Activated CD8-positive, alpha-beta memory T cell treated with anti-CD3 and anti-CD28 coated beads for 48 hours (primary cell): ENCODE measurements around the gene DNAAF5.
"Not testable (repeated sequence)": the region's sequence is repeated elsewhere in the genome, so short reads cannot be mapped to it uniquely, and the experiment has no call there.

Source experiments
- DNase-seq, 3 experiments: peaks; one replicate each; pipeline ENCODE4 v3.0.0-alpha.2; 2020; ENCODE audit warnings: low read depth in 2 of 3, low spot score in 2 of 3

DNAAF5 gene

DNA sequence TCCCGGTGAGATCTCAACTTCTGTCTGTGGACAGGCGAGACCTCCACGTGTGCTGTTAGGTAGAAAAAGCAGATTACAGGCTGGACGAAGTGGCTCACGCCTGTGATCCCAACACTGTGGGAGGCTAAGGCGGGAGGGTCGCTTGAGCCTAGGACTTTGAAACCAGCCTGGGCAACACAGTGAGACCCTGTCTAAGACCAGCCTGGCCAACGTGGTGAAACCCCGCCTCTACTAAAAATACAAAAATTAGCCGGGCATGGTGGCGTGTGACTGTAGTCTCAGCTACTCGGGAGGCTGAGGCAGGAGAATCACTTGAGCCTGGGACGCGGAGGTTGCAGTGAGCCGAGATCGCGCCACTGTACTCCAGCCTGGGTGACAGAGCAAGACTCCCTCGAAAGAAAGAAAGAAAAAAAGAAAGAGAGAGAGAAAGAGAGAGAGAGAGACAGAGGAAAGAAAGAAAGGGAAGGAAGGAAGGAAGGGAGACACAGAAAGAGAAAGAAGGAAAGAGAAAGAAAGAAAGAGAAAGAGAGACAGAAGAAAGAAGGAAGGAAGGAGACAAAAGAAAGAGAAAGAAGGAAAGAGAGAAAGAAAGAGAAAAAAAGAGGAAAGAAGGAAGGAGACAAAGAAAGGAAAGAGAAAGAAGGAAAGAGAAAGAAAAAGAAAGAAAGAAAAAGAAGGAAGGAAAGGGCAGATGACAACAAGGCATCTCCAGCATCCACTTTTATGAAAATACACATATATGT lies 76.2 kb downstream of the DNAAF5 start:
- DNase-seq: no peak

DNA sequence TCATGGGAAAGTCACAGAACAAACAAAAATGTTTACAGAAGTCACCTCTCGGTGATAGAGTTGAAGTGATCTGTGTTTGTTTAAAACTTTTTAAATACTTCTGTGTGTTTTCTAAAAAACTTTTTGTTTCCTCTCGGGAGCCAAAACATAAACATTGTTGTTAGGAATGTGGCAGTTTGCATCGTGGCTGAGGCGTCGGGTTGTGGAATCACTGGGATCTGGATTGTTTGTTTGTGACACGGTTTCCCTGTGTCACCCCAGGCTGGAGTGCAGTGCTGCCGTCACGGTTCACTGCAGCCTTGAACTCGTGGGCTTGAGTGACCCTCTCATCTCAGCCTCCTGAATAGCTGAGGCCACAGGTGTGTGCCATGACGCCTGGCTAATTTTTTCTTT lies 76.7 kb downstream of the DNAAF5 start:
- DNase-seq: no peak

- not testable (repeated sequence) for DNase-seq
These were observed 77.3 kb downstream of the DNAAF5 start for GRCh38 chr7:803796-804195.

DNA sequence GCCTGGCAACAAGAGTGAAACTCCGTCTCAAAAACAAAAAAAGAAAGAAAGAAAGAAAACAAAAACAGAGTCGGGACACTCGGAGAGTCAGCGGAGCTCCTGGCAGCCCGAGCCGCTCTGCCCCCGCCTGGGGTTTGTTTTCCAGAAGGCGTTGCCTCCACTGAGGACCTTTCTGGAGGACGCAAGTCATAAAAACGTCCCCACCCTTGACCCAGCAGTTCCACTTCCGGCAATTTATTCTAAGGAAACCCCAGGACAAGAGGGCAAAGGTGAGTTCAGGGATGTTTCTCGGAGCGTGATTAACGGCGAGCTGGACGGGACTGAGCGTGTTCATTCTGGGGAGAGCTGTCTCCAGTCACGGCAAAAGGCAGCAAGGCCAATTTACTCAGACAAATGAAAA lies 78.8 kb downstream of the DNAAF5 start:
- no peak for DNase-seq

GRCh38 chr7:815284-816216 lies 89.1 kb downstream of the DNAAF5 start:
- no peak for DNase-seq

DNA sequence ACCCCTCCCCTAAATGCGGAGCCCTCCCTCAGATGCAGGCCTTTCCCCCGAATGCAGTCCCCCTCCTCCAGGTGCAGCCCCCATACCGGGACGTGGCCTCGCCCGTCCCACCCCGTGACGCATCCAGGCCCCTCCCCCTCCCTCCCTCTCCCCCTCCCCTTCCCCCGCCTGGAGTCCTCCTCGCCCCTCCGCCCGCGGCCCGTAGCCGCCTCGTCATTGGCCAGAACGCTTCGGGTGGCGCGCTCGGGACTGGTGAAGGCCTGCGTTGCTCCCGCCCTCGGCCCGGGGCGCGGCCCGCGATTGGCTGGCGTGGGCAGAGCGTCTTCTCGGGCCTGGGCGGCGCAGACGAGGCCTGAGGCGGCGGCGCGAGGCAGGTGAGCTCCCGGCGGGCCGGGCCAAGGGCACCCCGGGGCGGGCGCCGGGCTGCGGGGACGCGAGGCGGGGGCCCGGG lies 89.8 kb downstream of the DNAAF5 start:
- DNase-seq: peak; percentile 71 to 95 (median 93)

- DNase-seq: peak in 2 of 3 experiments; percentile 16 to 20
These were observed 90.5 kb downstream of the DNAAF5 start for GRCh38 chr7:816751-817671.

DNA sequence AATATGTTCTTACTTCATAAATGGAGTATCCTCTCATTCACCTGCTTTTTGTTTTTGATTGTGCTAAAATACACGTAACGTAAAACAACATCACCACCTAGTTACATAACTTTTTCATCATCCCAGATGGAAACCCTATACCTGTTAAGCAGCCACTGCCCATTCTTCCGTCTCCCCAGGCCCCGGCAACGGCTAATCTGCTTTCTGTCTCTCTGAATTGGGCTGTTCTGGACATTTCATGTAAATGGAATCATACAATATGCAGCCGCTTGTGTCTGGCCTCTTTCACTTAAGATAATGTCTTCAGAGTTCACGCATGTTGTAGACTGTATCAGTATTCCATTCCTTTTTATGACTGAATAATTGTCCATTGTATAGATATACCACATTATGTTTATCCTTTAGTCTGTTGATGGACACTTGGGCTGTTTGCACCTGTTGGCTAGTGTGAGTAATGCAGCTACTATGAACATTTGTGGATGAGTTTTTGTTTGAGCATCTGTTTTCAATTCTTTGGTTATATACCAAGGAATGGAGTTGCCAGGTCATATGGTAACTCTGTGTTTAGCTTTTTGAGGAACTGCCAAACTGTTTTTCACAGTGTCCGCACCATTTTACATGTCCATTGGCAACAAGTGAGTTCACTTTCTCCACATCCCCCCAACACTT lies 91.7 kb downstream of the DNAAF5 start:
- DNase-seq: no peak

- DNase-seq: no peak
These were observed 93.8 kb downstream of the DNAAF5 start for GRCh38 chr7:820341-820740.

GRCh38 chr7:821688-822087 lies 95.2 kb downstream of the DNAAF5 start:
- DNase-seq: no peak

DNA sequence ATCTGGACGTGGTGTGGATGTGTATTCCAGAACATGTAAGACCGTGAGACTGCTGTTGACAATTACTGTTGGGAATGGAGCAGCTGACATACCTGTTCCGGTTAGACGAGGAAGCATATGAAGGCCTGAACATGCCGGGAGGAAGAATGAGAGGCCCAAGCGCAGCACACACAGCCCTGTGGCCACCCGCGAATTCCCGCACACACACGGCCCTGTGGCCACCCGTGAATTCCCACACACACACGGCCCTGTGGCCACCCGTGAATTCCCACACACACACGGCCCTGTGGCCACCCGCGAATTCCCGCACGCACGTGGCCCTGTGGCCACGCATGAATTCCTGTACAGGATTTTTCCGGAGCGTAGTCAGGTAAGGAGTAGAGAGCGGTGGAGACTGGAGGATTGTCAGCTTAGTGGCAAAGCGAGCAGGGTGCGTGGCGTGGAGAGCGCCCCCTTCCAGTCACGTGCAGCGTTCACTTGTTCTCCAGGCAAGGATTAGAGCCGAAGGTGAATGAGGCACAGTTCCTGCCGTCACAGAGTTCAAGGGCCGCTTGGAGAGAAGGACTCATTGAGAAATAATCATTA lies 96.3 kb downstream of the DNAAF5 start:
- no peak for DNase-seq

DNA sequence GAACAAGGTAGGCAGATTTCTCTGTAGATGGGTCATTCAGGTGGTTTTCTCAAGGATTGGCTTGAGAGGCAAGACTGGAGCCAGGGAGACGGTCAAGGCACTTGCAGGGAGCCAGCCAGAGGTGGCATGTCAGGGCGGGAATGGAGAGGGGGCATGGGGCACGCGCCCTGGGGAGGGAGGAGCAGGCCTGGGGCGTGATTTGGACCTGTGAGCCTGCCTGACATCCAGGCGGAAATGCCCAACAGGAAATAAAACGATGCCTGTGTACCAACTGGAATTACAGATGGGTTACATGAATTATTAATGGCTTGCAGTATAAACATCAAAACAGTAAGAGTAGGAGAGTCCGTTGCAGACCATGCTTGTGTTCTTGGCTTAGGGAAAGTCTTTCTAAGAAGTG lies 97.2 kb downstream of the DNAAF5 start:
- DNase-seq: no peak

DNA sequence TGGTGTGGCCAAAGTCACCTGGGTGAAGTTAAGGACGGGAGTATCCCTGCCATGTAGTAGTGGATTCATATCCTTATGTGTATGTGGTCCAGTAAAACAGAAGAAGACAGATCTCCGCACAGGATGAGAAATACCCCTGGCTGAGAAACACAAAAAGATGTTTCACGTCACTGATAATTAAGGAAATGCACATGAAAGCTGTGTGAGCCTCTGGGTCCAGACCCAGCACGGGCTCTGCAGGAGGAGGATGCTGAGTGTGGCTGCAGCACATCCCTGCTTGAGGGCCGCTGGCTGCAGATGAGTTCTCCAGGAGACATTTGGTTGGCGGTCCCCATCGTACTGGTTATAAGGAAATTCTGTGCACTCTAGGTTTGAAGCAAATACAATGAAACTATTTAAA lies 97.6 kb downstream of the DNAAF5 start:
- no peak for DNase-seq

- DNase-seq: no peak
These were observed 98.2 kb downstream of the DNAAF5 start for GRCh38 chr7:824664-825063.

DNA sequence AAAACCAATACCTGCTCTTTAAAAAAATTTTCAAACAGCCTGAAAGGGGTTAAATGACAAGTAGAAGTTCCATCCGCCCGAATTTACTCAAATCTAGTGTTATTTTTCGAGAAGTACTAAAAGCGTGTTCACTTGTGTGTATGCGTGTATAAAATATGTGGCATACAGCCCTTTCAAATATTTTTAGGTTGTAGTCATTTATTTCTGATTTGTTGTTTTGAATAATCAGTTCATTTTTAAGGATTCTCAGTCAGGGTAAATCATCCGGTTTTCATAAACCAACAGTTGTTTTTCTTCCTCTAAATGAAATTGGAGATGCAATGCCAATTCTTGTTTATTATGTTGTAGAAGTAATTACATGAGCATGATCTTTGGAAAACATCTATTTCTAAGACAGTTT lies 98.9 kb downstream of the DNAAF5 start:
- DNase-seq: no peak

- DNase-seq: no peak
These were observed 99.9 kb downstream of the DNAAF5 start for GRCh38 chr7:826230-826917.

DNA sequence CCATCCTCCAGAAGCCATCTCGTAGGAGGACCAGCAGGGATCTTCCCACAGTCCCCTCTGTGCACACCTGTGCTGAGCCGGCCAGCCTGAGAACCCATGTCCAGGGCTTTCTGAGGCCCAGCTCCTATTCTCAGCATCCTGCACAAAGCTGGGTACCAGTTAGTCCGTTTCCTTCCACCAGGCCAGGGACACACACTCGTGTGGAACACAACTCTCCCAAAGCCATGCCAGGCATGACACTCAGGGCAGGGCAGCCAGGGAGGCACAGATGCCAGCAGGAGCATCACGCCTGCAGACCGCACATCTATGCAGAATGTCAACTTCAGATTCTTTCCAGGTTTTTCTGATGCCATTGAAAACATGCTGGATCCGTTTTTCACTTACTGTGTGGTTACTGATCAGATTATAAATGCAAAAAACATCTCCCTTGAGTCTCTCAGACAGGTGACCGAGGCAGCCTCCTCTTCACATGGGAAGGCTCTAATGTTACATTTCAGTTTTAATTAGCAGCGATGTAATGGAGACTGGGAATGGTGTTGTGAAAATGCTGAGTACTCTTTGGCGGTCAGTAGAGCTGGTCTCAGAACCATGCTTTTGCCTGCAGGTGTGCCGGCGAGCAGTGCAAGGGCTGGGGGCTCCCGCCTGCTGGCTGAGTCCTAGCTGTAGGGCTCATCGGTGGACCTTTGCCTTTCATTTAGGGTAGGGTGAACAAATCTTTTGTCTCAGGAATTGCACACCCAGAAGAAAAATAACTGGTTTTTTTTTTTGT lies 102.5 kb downstream of the DNAAF5 start:
- no peak for DNase-seq

DNA sequence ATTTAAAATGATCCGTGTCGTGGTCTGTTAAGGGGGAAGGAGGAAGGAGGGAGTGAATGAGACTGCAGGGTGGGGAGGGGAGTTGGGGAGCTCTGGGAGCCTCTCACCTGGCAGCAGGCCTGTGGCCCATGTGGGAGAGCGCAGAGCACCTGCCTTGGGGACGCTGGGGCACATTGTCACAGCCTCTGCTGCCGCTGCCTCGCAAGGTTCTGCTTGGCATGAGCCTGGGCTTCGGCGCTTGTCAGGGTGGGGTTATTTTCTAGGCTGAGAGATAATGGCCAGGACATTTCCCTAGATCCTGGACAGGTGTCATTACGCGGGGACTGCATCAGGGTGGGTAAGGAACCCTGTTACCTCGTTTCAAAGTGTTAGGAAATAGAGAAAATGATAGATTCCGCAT lies 103.6 kb downstream of the DNAAF5 start:
- no peak for DNase-seq

- no peak for DNase-seq
These were observed 105.2 kb downstream of the DNAAF5 start for GRCh38 chr7:831596-832166.
